ENCODE results near the gene SMAD9. TPM values are rescaled to one million over a fixed set of nuclear protein-coding genes. Genes with fewer than 3 reads are reported as not detected.
A peak's percentile ranks its signal among the peaks of the same experiment; 100 is the strongest.

Gene SMAD9
- total RNA-seq, 1 donor from 2014 or later: 0.79 TPM

- Histone ChIP-seq H3K36me3 (ENCODE audit: control insufficient read depth, insufficient read depth, low read length) (no peaks in the 10 kb centered on the region), H3K27me3 (ENCODE audit: control insufficient read depth, insufficient read depth, low read length) (no peaks in the 10 kb centered on the region), H3K4me3 (ENCODE audit: low read depth, low read length) (no peak overlapping the region)
- DNase-seq (ENCODE audit: low read depth): peak; percentile 14
- TF ChIP-seq CTCF (IDR thresholded peaks at IDR 0.05; ENCODE audit: insufficient read depth, low read length, severe bottlenecking): no peak
- no peak for FAIRE-seq
Observed at GRCh38 chr13:36814465-36814864, 105.6 kb downstream of the SMAD9 start.

GRCh38 chr13:36813225-36813624 lies 106.8 kb downstream of the SMAD9 start:
- TF ChIP-seq CTCF (IDR thresholded peaks at IDR 0.05; ENCODE audit: insufficient read depth, low read length, severe bottlenecking): no peak
- H3K36me3 ChIP-seq (ENCODE audit: control insufficient read depth, insufficient read depth, low read length): no peaks in the 10 kb centered on the region
- H3K27me3 ChIP-seq (ENCODE audit: control insufficient read depth, insufficient read depth, low read length): no peaks in the 10 kb centered on the region
- DNase-seq (ENCODE audit: low read depth) (no peak), FAIRE-seq (no peak)
- H3K4me3 ChIP-seq (ENCODE audit: low read depth, low read length): no peak overlapping the region

DNA sequence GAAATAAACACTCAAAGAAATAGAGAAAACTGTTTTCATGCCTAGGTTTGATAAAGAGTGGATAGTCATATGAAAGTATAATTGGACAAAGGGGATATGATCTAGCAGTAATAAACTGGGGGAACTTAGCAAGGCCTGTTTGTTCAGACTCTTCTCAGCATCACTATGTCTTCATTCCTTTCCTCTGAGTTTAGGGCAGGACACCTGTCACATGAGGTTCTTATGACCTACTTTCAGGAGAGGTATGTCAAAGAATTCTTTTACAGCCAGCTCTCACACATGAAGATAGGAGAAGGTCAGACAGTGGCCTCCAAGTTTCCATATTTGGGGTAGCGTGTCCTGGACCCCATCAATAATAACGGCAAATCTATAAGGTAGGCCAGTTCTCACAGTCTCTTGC lies 112.4 kb downstream of the SMAD9 start:
- Histone ChIP-seq H3K36me3 (ENCODE audit: control insufficient read depth, insufficient read depth, low read length) (no peaks in the 10 kb centered on the region), H3K27me3 (ENCODE audit: control insufficient read depth, insufficient read depth, low read length) (no peaks in the 10 kb centered on the region), H3K4me3 (ENCODE audit: low read depth, low read length) (no peak overlapping the region)
- no peak for TF ChIP-seq CTCF (IDR thresholded peaks at IDR 0.05; ENCODE audit: insufficient read depth, low read length, severe bottlenecking)
- FAIRE-seq: no peak
- DNase-seq (ENCODE audit: low read depth): no peak

- no peak for FAIRE-seq
- no peaks in the 10 kb centered on the region for H3K36me3 ChIP-seq (ENCODE audit: control insufficient read depth, insufficient read depth, low read length)
- no peak overlapping the region for H3K4me3 ChIP-seq (ENCODE audit: low read depth, low read length)
- DNase-seq (ENCODE audit: low read depth): no peak
- no peak for TF ChIP-seq CTCF (IDR thresholded peaks at IDR 0.05; ENCODE audit: insufficient read depth, low read length, severe bottlenecking)
- H3K27me3 ChIP-seq (ENCODE audit: control insufficient read depth, insufficient read depth, low read length): no peaks in the 10 kb centered on the region
Observed at GRCh38 chr13:36806102-36806501, 113.9 kb downstream of the SMAD9 start.

GRCh38 chr13:36804588-36804987 lies 115.5 kb downstream of the SMAD9 start:
- no peaks in the 10 kb centered on the region for H3K36me3 ChIP-seq (ENCODE audit: control insufficient read depth, insufficient read depth, low read length)
- no peak overlapping the region for H3K4me3 ChIP-seq (ENCODE audit: low read depth, low read length)
- no peaks in the 10 kb centered on the region for H3K27me3 ChIP-seq (ENCODE audit: control insufficient read depth, insufficient read depth, low read length)
- no peak for FAIRE-seq
- no peak for TF ChIP-seq CTCF (IDR thresholded peaks at IDR 0.05; ENCODE audit: insufficient read depth, low read length, severe bottlenecking)
- no peak for DNase-seq (ENCODE audit: low read depth)

GRCh38 chr13:36801035-36801434 lies 119.0 kb downstream of the SMAD9 start:
- no peak for FAIRE-seq

More at GRCh38 chr13:36801035-36801434, 119.0 kb downstream of the SMAD9 start:
- no peak for DNase-seq (ENCODE audit: low read depth)
- Histone ChIP-seq H3K4me3 (ENCODE audit: low read depth, low read length) (no peak overlapping the region), H3K27me3 (ENCODE audit: control insufficient read depth, insufficient read depth, low read length) (no peaks in the 10 kb centered on the region), H3K36me3 (ENCODE audit: control insufficient read depth, insufficient read depth, low read length) (no peaks in the 10 kb centered on the region)
- TF ChIP-seq CTCF (IDR thresholded peaks at IDR 0.05; ENCODE audit: insufficient read depth, low read length, severe bottlenecking): no peak

Data from bronchial epithelial cell (primary cell).